GM11168 (cell line): ENCODE measurements around the gene RABGAP1L.
"Not testable (repeated sequence)": the region's sequence is repeated elsewhere in the genome, so short reads cannot be mapped to it uniquely, and the experiment has no call there.

ENCODE experiments used
- in situ Hi-C: fragments of 300-500 bp; cut with MboI; formaldehyde crosslinking; loops from one replicate; pipeline ENCODE4 v1.12.0; 2022; ENCODE audit warnings: low sequenced_read_pairs; ENCODE audit not compliant: unreplicated experiment

The RABGAP1L gene

GRCh38 chr1:174516755-174517154 is 357.4 kb downstream of the RABGAP1L start:
- in situ Hi-C loops: not testable (repeated sequence)

- in situ Hi-C loops: no loop called here
These were observed 360.5 kb downstream of the RABGAP1L start for GRCh38 chr1:174519844-174520243.

- in situ Hi-C loops: no loop called here
These were observed 372.4 kb downstream of the RABGAP1L start for GRCh38 chr1:174531751-174532150.

- in situ Hi-C loops: no loop called here
These were observed 375.5 kb downstream of the RABGAP1L start for GRCh38 chr1:174534789-174535188.

- in situ Hi-C loops: no loop called here
These were observed 375.9 kb downstream of the RABGAP1L start for GRCh38 chr1:174535207-174535606.

GRCh38 chr1:174543421-174543820 is 384.1 kb downstream of the RABGAP1L start:
- in situ Hi-C loops: loop anchor here (5.0 kb wide), 1 partner anchor 64 kb away; no protein-coding TSS in a partner anchor

GRCh38 chr1:174550296-174550695 is 391.0 kb downstream of the RABGAP1L start:
- in situ Hi-C loops: no loop called here

GRCh38 chr1:174556392-174556791 is 397.1 kb downstream of the RABGAP1L start:
- in situ Hi-C loops: no loop called here

- in situ Hi-C loops: no loop called here
These were observed 409.2 kb downstream of the RABGAP1L start for GRCh38 chr1:174568551-174568950.

- in situ Hi-C loops: no loop called here
These were observed 409.9 kb downstream of the RABGAP1L start for GRCh38 chr1:174569240-174569639.

GRCh38 chr1:174572771-174573170 is 413.5 kb downstream of the RABGAP1L start:
- in situ Hi-C loops: no loop called here

- in situ Hi-C loops: not testable (repeated sequence)
These were observed 416.8 kb downstream of the RABGAP1L start for GRCh38 chr1:174576120-174576519.

- in situ Hi-C loops: no loop called here
These were observed 418.4 kb downstream of the RABGAP1L start for GRCh38 chr1:174577681-174578080.

GRCh38 chr1:174580801-174581200 is 421.5 kb downstream of the RABGAP1L start:
- in situ Hi-C loops: no loop called here

- in situ Hi-C loops: no loop called here
These were observed 424.0 kb downstream of the RABGAP1L start for GRCh38 chr1:174583316-174583715.

- in situ Hi-C loops: no loop called here
These were observed 424.8 kb downstream of the RABGAP1L start for GRCh38 chr1:174584071-174584470.

GRCh38 chr1:174588618-174589017 is 429.3 kb downstream of the RABGAP1L start:
- in situ Hi-C loops: not testable (repeated sequence)

GRCh38 chr1:174605198-174605597 is 445.9 kb downstream of the RABGAP1L start:
- in situ Hi-C loops: loop anchor here (5.0 kb wide), 1 partner anchor 63 kb away; no protein-coding TSS in a partner anchor

- in situ Hi-C loops: loop anchor here (5.0 kb wide), 1 partner anchor 64 kb away; no protein-coding TSS in a partner anchor
These were observed 447.2 kb downstream of the RABGAP1L start for GRCh38 chr1:174606471-174606870.

GRCh38 chr1:174617905-174618304 is 458.6 kb downstream of the RABGAP1L start:
- in situ Hi-C loops: not testable (repeated sequence)

- in situ Hi-C loops: no loop called here
These were observed 464.2 kb downstream of the RABGAP1L start for GRCh38 chr1:174623324-174624035.
